B cell (primary cell): ENCODE results near the gene MEIOB.

Experiments
- CTCF ChIP-seq: fragments of 200-600 bp; IDR thresholded peaks from one replicate; pipeline ENCODE4 v1.8.0; 2022; ENCODE audit warnings: antibody characterized with exemption, mild to moderate bottlenecking
- EZH2 ChIP-seq: IDR thresholded peaks from 2 replicates; pipeline ENCODE4 v1.6.1; 2012; ENCODE audit warnings: borderline replicate concordance, low read depth, mild to moderate bottlenecking, moderate library complexity, low read length; ENCODE audit not compliant: insufficient read depth, poor library complexity, severe bottlenecking

GRCh38 chr16:1830213-1830612, 41.8 kb downstream of the MEIOB start:
- TF ChIP-seq CTCF (no peak), EZH2 (no peak)
